ENCODE results near the gene RCOR1.

GRCh38 chr14:102770147-102771123 is 178.0 kb downstream of the RCOR1 start:
- TF ChIP-seq CTCF (IDR thresholded peaks at IDR 0.05) (no peak), POLR2A (IDR thresholded peaks at IDR 0.05) (no peak)
